ENCODE data around the gene LAMA3.

DNA sequence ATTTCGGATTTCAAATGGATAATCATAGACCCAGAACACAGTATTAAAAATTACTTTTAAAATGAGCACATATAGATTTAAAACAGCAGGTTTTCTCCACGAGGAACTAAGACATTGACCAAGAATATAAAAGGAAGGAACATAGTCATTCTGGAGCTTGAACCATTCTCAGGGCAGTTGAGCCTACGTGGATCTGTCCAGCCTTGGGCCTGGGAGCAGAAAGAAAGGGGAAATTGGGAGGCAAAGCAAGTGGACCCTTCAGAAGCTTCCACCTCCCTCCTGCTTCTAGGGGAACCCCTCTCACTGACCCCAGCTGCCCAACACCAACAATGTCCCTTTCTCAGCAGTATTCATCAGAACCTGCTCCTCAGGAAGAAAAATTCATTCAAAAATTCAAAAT is 293.9 kb downstream of the LAMA3 start:
- TF ChIP-seq CTCF (conservative IDR thresholded peaks at IDR 0.05; ENCODE audit: low read length) (no peak), EZH2phosphoT487 (IDR thresholded peaks at IDR 0.05; ENCODE audit: borderline replicate concordance) (no peak)

Data from Loucy (cell line).